ENCODE results near the gene DERA.
"Not testable (repeated sequence)": the region's sequence is repeated elsewhere in the genome, so short reads cannot be mapped to it uniquely, and the experiment has no call there.

DERA gene

DNA sequence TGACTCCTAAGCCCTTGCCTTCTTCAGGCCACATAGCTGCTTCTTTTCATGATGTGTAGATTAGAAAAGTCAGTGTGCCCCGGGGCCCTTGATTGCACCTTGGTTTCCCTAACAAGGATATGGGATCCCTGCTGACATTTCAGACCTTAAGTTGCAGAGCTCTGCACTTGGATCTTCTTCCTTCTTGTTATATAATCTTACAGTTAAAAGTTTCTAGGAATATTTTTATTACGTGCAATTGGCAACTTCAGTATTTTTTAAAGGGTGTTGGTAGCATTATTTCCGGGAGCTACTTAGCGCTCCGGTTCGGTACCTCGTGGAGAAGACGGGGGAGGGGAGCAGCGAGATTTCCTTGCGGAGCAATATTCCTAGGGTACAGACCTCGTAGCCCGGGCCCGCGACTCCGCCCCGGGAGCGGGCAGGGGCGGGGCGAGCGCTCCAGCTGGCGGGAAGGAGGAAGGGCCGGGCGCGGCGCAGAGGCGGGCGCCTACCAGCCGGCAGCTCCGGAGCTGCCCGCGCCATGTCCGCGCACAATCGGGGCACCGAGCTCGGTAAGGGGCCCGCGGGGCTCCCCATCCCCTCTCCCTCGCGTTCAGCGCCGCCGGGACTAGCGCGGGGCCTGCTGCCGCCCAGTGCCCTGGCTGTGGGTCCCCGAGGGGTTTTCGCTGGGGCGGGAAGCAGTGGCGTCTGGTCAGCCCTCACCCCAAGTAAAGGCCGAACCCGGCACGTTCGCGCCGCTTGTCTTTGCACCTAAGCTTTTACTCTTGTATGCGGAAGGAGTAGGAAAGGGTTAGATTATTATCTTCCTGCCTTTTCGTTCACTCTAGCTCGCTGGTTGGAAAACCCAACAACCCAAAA, at the start of gene DERA:
Gene DERA, plus strand, starts transcription at position 469 of the 858 bp plus-strand sequence. Its CDS starts 52 bp downstream, at position 521.
- DNase-seq: peak; percentile 60

- no peak for DNase-seq
Observed at GRCh38 chr12:15861404-15861803, 49.7 kb upstream of the DERA start.

DNA sequence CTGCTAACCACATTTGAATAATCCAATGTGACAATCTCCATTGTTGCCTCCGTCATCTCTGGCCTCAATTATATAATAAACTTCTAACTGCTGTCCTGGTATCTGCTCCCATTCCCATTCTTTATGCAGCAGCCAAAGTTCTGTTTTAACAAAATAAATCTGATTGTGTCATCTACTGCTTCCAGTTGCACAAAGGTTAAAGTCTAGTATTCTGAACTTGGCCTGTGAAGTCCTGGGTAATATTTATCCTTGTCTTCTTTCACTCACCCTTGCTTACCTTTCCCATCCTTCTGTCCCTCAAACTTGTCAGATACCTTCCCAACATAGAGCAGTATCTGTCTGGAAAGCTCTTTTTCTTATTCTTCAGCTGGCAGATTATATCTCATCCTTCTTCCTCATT, 48.3 kb upstream of the DERA start:
- DNase-seq: no peak

DNA sequence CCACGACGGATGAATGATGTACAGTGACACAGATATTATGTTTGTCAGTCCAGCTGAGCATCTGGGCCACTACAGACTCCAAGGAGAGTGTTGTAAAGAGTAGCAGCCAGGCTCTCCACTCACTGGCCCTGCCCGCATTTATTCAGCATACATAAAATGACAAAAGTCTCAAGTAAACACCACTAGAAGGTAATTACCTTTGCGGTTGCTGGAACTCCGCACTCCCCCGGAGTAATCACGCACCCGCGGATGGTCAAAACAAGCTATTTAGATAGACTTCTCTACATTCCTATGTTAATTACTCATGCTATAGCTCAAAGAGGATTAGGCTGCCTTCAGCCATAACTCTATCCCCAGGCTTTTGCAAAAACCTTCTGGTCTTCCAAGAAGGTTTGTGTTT, 47.8 kb upstream of the DERA start:
- no peak for DNase-seq

DNA sequence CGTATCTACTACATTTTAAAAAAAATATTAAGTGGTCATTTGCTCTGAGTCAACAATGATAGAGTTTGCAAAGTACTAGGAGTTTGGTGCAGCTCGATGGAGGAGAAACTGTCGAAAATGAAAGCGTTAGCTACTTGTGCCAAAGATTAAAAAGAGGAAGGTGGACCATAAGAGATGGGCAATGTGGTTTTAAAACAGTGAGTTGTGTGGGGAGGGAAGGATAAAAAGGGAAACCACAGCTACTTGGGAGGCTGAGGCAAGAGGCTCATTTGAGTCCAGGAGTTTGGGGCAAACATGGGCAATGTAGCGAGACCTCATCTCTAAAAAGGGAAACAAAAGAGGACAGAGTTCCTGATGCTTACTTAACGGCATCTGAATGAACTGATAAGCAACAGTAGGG, 47.1 kb upstream of the DERA start:
- no peak for DNase-seq

DNA sequence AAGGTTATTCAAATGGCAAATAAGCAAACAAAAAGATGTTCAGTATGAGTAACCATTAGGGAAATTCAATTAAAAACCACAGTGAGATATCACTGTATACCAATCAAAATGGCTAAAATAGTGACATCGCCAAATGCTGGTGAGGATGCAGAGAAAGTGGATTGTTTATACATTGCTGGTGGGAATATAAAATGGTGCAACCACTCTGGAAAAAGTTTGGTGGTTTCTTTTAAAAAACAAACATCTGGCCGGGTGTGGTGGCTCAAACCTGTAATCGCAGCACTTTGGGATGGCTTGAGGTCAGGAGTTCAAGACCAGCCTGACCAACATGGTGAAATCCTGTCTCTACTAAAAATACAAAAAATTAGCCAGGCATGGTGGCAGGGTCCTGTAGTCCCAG, 42.9 kb upstream of the DERA start:
- DNase-seq: no peak

GRCh38 chr12:15873556-15873955, 37.6 kb upstream of the DERA start:
- no peak for DNase-seq

GRCh38 chr12:15874556-15875145, 36.5 kb upstream of the DERA start:
- DNase-seq: not testable (repeated sequence)

- no peak for DNase-seq
Observed at GRCh38 chr12:15875863-15876262, 35.3 kb upstream of the DERA start.

DNA sequence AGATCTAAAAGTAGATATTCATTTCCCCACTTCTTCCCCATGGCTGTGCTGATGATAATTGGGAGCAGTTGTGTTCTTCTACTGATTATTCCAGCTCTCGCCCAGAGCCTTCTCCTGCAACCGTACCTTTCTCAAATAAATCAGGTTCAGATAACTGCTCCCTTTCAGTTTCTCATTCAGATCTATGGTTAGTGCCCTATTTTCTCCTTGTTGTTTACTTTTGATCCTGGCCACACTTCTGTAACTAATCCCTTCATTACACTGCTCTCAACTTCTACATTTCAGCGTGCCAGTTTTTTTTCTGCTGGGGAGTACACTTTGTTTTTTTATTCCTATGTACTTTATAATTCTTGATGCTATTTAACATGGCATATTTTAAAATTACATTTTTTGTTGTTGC, 31.7 kb upstream of the DERA start:
- DNase-seq: no peak

GRCh38 chr12:15880721-15881120, 30.4 kb upstream of the DERA start:
- DNase-seq: no peak

DNA sequence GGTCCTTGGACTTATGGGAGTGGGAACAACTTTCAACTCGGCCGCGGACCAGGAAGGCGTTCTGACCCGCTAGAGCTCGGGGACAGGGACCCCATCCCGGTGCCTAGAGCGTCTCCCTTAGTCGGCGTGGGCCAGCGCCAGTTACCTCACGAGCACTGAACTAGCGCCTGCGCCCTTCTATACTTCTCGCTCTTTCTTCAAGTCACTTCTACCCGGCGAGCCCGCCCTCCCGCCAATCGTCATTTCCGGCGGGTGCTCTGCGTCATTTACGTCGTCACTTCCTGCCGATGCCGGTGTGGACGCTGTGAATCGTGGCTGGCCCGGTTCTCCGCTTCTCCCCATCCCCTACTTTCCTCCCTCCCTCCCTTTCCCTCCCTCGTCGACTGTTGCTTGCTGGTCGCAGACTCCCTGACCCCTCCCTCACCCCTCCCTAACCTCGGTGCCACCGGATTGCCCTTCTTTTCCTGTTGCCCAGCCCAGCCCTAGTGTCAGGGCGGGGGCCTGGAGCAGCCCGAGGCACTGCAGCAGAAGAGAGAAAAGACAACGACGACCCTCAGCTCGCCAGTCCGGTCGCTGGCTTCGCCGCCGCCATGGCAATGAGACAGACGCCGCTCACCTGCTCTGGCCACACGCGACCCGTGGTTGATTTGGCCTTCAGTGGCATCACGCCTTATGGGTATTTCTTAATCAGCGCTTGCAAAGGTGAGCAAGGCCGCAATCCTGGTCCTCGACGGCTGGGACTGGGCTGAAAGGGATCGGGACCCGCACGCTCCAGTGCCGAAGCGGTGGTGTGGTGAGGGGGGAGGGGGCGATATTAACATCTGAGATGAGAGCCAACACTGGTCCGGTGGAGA, 28.8 kb upstream of the DERA start, which contains the start of gene STRAP:
Gene STRAP, plus strand, starts transcription at position 270 of the 854 bp plus-strand sequence. Its CDS starts 321 bp downstream, at position 591.
- DNase-seq: peak; percentile 97

DNA sequence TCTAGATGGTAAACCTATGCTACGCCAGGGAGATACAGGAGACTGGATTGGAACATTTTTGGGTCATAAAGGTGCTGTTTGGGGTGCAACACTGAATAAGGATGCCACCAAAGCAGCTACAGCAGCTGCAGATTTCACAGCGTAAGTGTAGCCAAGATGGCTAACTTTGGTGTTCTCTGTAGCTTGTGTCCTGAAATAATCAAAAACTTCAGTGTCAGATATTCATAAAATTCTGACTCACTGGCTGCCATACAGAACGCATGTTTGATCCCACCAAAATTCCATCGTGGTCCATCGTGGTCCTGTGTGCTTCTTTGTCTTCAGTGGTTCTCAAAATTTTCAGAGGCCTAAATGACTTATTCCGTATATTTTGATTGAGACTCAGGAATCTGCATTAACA, 27.6 kb upstream of the DERA start:
- no peak for DNase-seq

DNA sequence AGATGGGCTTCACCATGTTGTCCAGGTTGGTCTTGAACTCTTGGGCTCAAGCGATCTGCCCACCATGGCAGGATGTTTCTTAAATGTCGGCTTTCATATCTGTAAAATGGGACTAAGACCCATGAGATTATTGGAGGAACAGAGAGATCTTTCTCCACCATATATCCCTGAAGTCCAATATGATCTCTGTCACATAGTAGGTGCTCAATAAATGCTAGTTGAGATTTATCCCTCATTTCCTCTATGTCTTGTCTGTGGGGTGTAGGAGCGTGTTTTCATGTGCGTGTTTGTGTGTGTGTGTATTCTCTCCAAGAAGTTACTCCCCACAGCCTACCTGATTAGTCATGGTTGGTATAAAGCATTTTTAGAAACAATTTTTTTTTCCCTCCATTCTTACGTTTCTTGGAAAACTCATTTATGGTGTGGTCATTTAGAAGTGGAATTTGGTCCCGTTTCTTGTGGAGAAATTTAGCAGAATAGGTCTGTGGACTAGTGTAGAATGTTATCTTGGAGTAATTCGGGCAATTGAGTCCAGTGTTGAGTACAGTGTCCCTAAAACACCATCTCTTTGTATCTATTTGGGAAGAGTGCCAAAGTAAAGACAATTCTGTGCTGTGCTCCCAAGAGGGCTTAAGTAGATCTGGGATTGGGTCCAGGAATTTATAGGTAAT, 24.6 kb upstream of the DERA start:
- DNase-seq: no peak

GRCh38 chr12:15887043-15887817, 23.9 kb upstream of the DERA start:
- DNase-seq: no peak

DNA sequence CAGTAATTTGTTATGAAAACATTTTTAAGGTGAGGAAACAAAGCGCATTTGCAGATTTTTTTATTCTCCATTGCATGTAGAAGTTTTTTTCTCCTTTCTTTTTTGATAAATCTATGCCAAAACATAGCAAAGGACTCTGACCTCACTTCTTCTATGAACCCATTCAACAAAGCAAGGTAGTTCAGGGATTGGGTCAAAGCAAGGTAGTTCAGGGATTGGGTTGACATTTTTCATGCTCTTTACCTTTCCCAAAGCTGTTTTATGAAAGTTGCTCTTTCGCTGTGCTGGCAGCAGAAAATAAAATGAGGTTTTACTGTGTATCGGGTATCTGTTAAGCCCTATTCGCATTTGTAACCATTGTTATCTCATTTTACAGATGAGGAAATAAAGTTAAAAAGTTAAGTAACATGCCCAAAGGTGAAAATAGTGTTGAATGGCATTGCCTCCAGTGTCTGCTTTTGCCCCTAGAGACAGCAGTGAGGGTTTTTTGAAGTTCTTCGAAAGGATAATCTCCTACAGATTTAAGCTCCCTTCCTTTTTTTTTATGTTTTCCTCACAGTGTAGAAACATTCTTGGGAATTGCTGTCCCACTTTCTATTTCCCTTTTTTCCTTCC, 18.4 kb upstream of the DERA start:
- no peak for DNase-seq

DNA sequence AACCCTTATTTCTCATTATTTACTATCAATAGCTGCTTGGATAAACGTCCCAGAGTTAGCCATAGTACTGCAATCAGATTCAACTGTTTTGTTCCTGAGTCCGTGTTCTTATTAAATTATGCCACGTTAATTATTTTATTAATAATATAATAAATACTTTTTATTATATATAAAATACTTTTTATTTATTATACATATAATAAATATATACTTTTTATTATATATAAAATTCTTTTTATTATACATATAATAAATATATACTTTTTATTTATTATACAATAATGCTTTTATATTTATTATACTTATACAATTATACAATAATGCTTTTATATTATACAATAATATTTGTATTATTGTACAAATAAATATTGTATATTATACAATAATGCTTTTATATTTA, 17.9 kb upstream of the DERA start:
- no peak for DNase-seq

DNA sequence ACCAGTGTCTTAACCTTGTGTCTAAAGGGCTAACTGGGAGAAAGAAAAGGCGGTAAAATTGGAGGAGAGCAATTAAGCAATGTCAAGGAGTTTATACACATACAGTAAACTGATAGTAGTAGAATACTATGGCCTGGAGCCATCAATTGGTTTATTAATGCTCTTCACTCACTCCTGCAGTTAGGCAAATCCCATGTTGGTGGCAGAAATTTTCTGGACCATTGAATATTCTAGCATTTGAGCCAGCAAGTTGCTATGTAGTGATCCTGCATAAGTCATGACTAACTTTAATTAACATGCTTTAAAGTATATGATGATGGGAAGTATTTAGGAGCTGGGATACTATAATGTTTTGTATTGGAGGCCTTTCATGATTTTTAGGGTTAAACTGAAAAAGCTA, 14.3 kb upstream of the DERA start:
- DNase-seq: no peak

GRCh38 chr12:15897433-15897832, 13.7 kb upstream of the DERA start:
- no peak for DNase-seq

DNA sequence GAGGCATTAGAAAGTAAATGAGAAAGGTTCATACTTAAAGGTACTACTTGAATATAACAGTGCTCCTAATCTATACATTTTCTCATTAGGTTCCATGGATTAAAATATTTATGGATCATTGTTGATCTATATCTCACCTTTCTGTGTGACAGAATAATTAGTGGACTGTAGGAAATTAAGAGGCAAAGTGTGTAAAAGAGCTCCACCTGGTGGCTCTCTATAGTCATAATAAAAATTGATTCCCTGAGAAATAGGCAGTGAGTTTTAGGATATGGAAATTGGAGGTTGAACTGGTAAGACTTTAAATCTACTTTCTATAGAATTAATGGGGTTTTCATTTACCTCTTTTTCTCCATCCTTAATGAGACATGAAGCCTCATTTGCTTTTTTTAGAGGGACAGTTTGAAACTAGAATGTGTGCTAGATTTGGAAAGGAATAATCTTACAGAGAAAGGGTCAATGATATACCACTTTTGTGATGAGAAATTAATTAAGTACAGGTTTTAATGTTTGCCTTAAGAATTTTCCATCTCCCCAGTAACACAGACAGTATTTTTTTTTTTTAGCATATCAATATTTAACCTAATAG, 11.8 kb upstream of the DERA start:
- peak; percentile 30 for DNase-seq

- DNase-seq: no peak
Observed at GRCh38 chr12:15904378-15904920, 6.7 kb upstream of the DERA start.
